ENCODE measurements around the gene DPYD. TPM values are rescaled to one million over a fixed set of nuclear protein-coding genes. Genes with fewer than 3 reads are reported as not detected.

Gene DPYD
- total RNA-seq, 1 donor: 81.4 TPM

DNA sequence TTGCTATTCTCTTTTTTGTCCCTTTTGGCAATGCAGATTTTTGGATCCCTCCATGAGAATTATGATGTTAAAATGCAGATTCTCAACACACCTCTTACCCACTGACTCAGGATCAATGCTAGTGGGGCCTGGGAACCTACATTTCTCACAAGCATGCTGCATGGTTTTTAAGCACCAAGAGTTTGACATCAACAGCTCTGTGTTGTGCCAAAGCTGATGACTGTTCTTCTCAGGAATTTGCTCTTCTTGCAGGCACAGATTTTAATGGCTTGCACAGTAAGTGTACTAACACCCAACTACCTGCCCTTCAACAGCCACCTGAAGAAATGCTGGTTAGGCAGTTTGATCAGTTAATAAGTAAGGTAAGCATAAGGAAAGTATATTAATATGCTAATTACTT lies 730.5 kb downstream of the DPYD start:
- H2AFZ ChIP-seq (ENCODE audit: low read length): no peak overlapping the region
- peak; percentile 14 for DNase-seq (ENCODE audit: insufficient read length, low spot score, missing footprints)
- H3K4me1 ChIP-seq (ENCODE audit: insufficient read depth, low read length): peaks cover 14% of the 10 kb centered on the region
- no peaks in the 10 kb centered on the region for H3K36me3 ChIP-seq (ENCODE audit: insufficient read depth, low read length)
- no peaks in the 10 kb centered on the region for H4K20me1 ChIP-seq (ENCODE audit: insufficient read depth, low read length)
- no peaks in the 10 kb centered on the region for H3K79me2 ChIP-seq (ENCODE audit: insufficient read depth, low read length)
- H3K4me2 ChIP-seq (ENCODE audit: insufficient read depth, low read length): no peak overlapping the region
- H3K9me3 ChIP-seq (ENCODE audit: low read depth, low read length): no peaks in the 10 kb centered on the region
- no peak overlapping the region for H3K27ac ChIP-seq (ENCODE audit: low read depth, low read length)
- TF ChIP-seq, protein P1, sequence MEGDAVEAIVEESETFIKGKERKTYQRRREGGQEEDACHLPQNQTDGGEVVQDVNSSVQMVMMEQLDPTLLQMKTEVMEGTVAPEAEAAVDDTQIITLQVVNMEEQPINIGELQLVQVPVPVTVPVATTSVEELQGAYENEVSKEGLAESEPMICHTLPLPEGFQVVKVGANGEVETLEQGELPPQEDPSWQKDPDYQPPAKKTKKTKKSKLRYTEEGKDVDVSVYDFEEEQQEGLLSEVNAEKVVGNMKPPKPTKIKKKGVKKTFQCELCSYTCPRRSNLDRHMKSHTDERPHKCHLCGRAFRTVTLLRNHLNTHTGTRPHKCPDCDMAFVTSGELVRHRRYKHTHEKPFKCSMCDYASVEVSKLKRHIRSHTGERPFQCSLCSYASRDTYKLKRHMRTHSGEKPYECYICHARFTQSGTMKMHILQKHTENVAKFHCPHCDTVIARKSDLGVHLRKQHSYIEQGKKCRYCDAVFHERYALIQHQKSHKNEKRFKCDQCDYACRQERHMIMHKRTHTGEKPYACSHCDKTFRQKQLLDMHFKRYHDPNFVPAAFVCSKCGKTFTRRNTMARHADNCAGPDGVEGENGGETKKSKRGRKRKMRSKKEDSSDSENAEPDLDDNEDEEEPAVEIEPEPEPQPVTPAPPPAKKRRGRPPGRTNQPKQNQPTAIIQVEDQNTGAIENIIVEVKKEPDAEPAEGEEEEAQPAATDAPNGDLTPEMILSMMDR (IDR thresholded peaks at IDR 0.05; ENCODE audit: extremely low read depth, low read depth, low read length): no peak
- H3K27me3 ChIP-seq (ENCODE audit: insufficient read depth, low read length): no peaks in the 10 kb centered on the region
- H3K4me3 ChIP-seq (ENCODE audit: insufficient read depth, low read length): no peak overlapping the region

DNA sequence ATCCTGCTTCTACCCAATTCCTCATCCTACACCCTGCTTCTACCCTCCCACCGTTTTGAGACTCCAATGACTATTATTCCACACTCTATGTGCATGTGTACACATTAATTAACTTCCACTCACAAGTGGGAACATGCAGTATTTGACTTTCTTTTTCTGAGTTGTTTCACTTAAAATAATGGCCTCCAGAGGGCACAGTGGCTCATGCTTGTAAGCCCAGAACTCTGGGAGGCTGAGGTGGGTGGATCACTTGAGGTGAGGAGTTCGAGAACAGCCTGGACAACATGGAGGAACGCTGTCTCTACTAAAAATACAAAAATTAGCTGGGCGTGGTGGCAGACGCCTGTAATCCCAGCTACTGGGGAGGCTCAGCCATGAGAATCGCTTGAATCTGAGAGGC lies 734.5 kb downstream of the DPYD start:
- no peaks in the 10 kb centered on the region for H3K9me3 ChIP-seq (ENCODE audit: low read depth, low read length)
- DNase-seq (ENCODE audit: insufficient read length, low spot score, missing footprints): no peak
- H3K79me2 ChIP-seq (ENCODE audit: insufficient read depth, low read length): no peaks in the 10 kb centered on the region

DNA sequence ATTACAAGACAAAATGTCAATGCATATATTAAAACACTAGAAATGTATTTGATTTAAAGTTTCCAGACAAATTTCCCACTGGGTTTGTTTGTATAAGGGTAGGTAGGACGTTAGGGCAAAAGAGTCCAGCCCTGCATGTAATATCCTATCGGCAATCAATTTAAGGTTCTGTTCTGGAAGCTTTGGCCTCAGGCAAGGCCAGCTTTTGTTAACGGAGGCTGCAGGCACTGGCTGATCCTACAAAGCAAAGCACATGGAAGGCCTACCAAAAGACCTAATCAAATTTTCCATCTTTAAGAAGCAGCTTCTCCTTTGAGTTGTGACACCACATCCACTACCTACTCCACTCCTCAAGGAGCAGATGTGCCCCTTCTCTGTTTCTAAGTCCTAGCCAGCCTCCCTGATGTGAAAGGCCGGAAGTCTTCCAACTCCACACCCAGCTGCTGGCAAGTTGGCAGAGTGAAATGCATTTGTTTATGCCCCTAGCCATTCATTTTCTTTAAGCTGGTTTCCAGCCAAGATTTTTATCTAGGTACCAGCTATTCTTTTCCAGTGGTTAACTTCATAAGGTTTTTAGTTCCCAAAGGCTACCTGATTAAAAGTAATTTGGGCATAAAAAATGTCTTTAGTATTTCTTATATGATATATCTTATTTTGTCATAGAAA lies 746.7 kb downstream of the DPYD start:
- no peaks in the 10 kb centered on the region for H3K79me2 ChIP-seq (ENCODE audit: insufficient read depth, low read length)
- no peak for DNase-seq (ENCODE audit: insufficient read length, low spot score, missing footprints)
- no peaks in the 10 kb centered on the region for H3K4me1 ChIP-seq (ENCODE audit: insufficient read depth, low read length)
- no peak overlapping the region for H3K4me2 ChIP-seq (ENCODE audit: insufficient read depth, low read length)
- TF ChIP-seq, protein P1 (IDR thresholded peaks at IDR 0.05; ENCODE audit: extremely low read depth, low read depth, low read length): no peak
- H3K4me3 ChIP-seq (ENCODE audit: insufficient read depth, low read length): no peak overlapping the region
- H3K27ac ChIP-seq (ENCODE audit: low read depth, low read length): no peak overlapping the region
- no peaks in the 10 kb centered on the region for H3K36me3 ChIP-seq (ENCODE audit: insufficient read depth, low read length)
- H3K9me3 ChIP-seq (ENCODE audit: low read depth, low read length): no peaks in the 10 kb centered on the region
- no peaks in the 10 kb centered on the region for H3K27me3 ChIP-seq (ENCODE audit: insufficient read depth, low read length)
- no peak overlapping the region for H2AFZ ChIP-seq (ENCODE audit: low read length)
- no peaks in the 10 kb centered on the region for H4K20me1 ChIP-seq (ENCODE audit: insufficient read depth, low read length)

More for the DNA sequence above, 734.5 kb downstream of the DPYD start:
- no peak overlapping the region for H2AFZ ChIP-seq (ENCODE audit: low read length)
- no peaks in the 10 kb centered on the region for H3K27me3 ChIP-seq (ENCODE audit: insufficient read depth, low read length)
- peaks cover 3% of the 10 kb centered on the region for H3K4me1 ChIP-seq (ENCODE audit: insufficient read depth, low read length)
- H3K36me3 ChIP-seq (ENCODE audit: insufficient read depth, low read length): no peaks in the 10 kb centered on the region
- TF ChIP-seq, protein P1 (IDR thresholded peaks at IDR 0.05; ENCODE audit: extremely low read depth, low read depth, low read length): peak; percentile 21
- no peak overlapping the region for H3K27ac ChIP-seq (ENCODE audit: low read depth, low read length)
- no peak overlapping the region for H3K4me3 ChIP-seq (ENCODE audit: insufficient read depth, low read length)
- no peaks in the 10 kb centered on the region for H4K20me1 ChIP-seq (ENCODE audit: insufficient read depth, low read length)
- H3K4me2 ChIP-seq (ENCODE audit: insufficient read depth, low read length): no peak overlapping the region

DNA sequence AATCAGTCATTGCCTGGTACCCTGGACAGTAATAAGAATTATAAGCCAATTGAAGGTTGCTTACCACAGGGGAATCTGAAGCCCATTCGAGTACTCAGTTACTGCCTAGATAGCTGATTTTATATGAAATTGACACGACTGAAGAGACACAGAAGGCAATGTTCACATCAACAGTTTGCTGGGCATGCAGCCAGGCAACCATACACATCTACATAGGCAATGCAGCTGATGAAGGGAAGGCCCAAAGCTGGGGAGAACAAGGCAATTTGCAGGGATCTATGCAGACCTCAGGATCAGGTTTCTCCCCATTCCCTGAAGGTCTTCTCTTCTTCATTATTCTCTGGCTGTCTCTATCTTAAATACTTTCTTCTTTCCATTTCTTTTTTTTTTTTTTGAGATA lies 750.5 kb downstream of the DPYD start:
- H3K27ac ChIP-seq (ENCODE audit: low read depth, low read length): no peak overlapping the region
- H3K27me3 ChIP-seq (ENCODE audit: insufficient read depth, low read length): no peaks in the 10 kb centered on the region
- no peak for DNase-seq (ENCODE audit: insufficient read length, low spot score, missing footprints)
- H4K20me1 ChIP-seq (ENCODE audit: insufficient read depth, low read length): no peaks in the 10 kb centered on the region
- no peaks in the 10 kb centered on the region for H3K79me2 ChIP-seq (ENCODE audit: insufficient read depth, low read length)
- H2AFZ ChIP-seq (ENCODE audit: low read length): no peak overlapping the region
- H3K9me3 ChIP-seq (ENCODE audit: low read depth, low read length): no peaks in the 10 kb centered on the region
- no peak overlapping the region for H3K4me3 ChIP-seq (ENCODE audit: insufficient read depth, low read length)
- no peaks in the 10 kb centered on the region for H3K4me1 ChIP-seq (ENCODE audit: insufficient read depth, low read length)
- TF ChIP-seq, protein P1 (IDR thresholded peaks at IDR 0.05; ENCODE audit: extremely low read depth, low read depth, low read length): no peak
- no peaks in the 10 kb centered on the region for H3K36me3 ChIP-seq (ENCODE audit: insufficient read depth, low read length)
- H3K4me2 ChIP-seq (ENCODE audit: insufficient read depth, low read length): no peak overlapping the region
